Measurements from ENCODE around the gene VOPP1. TPM values are rescaled to one million over a fixed set of nuclear protein-coding genes. Genes with fewer than 3 reads are reported as not detected.
A peak's percentile ranks its signal among the peaks of the same experiment; 100 is the strongest.

Gene VOPP1
- total and polyA plus RNA-seq, 3 experiments from 2014 or later, result 34.8 to 67.3 (median 65.6) TPM

- Histone ChIP-seq H3K9me3 (ENCODE audit: low read length) (no peaks in the 10 kb centered on the region), H3K27ac (ENCODE audit: low read depth, low read length) (no peak overlapping the region), H3K27me3 (ENCODE audit: insufficient read depth, low read length, poor library complexity, severe bottlenecking) (no peaks in the 10 kb centered on the region), H3K4me1 (ENCODE audit: insufficient read depth, low read length) (peaks cover 30% of the 10 kb centered on the region), H3K4me3 (ENCODE audit: low read length) (no peak overlapping the region), H3K36me3 (ENCODE audit: insufficient read depth, low read length) (no peaks in the 10 kb centered on the region)
- Mint-ChIP-seq H3K9me3 (no peaks in the 10 kb centered on the region), H3K36me3 (peaks cover 0 to 8% (median 0%) of the 10 kb centered on the region in 3 donors), H3K27me3 (peaks cover 0 to 1% of the 10 kb centered on the region in 2 donors), H3K4me1 (peaks cover 27 to 33% (median 33%) of the 10 kb centered on the region in 3 donors), H3K4me3 (peak overlapping the region in 1 of 7 donors; percentile 67), H3K27ac (peak overlapping the region in 3 of 8 donors; percentile 9 to 55 (median 20))
- ChIA-PET POLR2A (no interaction called here), CTCF (no interaction called here)
- DNase-seq, result no peak
These were observed 2.8 kb upstream of the VOPP1 start for GRCh38 chr7:55575098-55575497.

GRCh38 chr7:55574051-55574717 lies 1.9 kb upstream of the VOPP1 start:
- peaks cover 0 to 1% of the 10 kb centered on the region in 2 donors for H3K27me3 Mint-ChIP-seq
- peak in 3 of 5 donors; percentile 34 to 64 (median 56) for DNase-seq
- H3K36me3 ChIP-seq (ENCODE audit: insufficient read depth, low read length), result no peaks in the 10 kb centered on the region
- no peaks in the 10 kb centered on the region for H3K9me3 Mint-ChIP-seq
- peak overlapping the region; percentile 81 to 99 (median 92) for H3K4me3 Mint-ChIP-seq
- no peaks in the 10 kb centered on the region for H3K9me3 ChIP-seq (ENCODE audit: low read length)
- ChIA-PET CTCF (interaction anchor here (0.9 to 2.5 kb wide), 6 partner anchors 8 to 208 kb away, joined by 3 to 10 read pairs (median 4); no protein-coding TSS in a partner anchor), POLR2A (interaction anchor here (1.4 to 1.7 kb wide), 2 partner anchors 209 to 265 kb away, joined by 3 to 5 read pairs; partner anchors contain the start of gene LANCL2)
- peak overlapping the region; percentile 81 to 98 (median 86) for H3K27ac Mint-ChIP-seq
- H3K27ac ChIP-seq (ENCODE audit: low read depth, low read length), result no peak overlapping the region
- peak overlapping the region; percentile 10 for H3K4me3 ChIP-seq (ENCODE audit: low read length)
- peaks cover 0 to 8% (median 0%) of the 10 kb centered on the region in 3 donors for H3K36me3 Mint-ChIP-seq
- peaks cover 36 to 42% (median 42%) of the 10 kb centered on the region in 3 donors for H3K4me1 Mint-ChIP-seq
- no peaks in the 10 kb centered on the region for H3K27me3 ChIP-seq (ENCODE audit: insufficient read depth, low read length, poor library complexity, severe bottlenecking)
- H3K4me1 ChIP-seq (ENCODE audit: insufficient read depth, low read length), result peaks cover 39% of the 10 kb centered on the region

DNA sequence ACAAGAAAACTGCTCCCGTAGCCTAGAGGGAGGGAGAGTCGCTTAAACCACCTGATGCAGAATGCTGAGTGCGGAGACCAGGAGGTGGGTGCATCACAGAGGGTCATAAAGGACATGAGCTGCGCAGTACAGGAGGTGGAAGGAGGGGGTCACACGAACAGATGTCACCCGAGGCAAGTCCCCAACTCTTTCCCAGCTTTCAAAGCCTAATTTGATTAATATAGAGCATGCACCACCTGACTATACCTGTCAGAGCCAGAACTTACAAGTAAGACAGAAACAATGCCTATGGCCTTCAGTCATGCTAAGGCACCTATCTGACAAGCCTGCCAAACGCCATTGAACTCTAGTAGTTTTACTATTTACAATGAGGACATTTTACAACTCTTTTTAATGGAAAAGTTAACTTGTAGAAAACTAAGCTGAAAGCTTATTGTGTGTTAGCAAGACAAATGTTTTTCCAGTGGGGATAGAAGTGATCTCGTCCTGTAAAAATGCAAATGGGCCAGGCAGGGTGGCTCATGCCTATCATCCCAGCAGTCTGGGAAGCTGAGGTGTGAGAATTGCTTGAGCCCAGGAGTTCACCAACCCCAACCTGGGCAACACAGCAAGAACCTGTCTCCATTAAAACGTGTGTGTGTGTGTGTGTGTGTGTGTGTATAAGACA lies 1.1 kb upstream of the VOPP1 start:
- CTCF ChIA-PET, result interaction anchor here (0.7 to 2.5 kb wide), 8 partner anchors 9 to 207 kb away, joined by 3 to 10 read pairs (median 4); no protein-coding TSS in a partner anchor

GRCh38 chr7:55571511-55572377 lies 558 bp downstream of the VOPP1 start:
- peaks cover 59 to 67% (median 66%) of the 10 kb centered on the region in 3 donors for H3K4me1 Mint-ChIP-seq
- H3K4me3 Mint-ChIP-seq, result peak overlapping the region; percentile 85 to 98 (median 96)
- H3K4me3 ChIP-seq (ENCODE audit: low read length), result peak overlapping the region; percentile 76
- DNase-seq, result peak; percentile 65 to 80 (median 69)
- no peaks in the 10 kb centered on the region for H3K9me3 ChIP-seq (ENCODE audit: low read length)
- H3K36me3 ChIP-seq (ENCODE audit: insufficient read depth, low read length), result no peaks in the 10 kb centered on the region
- POLR2A ChIA-PET, result interaction anchor here (0.6 to 1.7 kb wide), 2 partner anchors 14 to 103 kb away, joined by 3 to 6 read pairs; no protein-coding TSS in a partner anchor
- H3K9me3 Mint-ChIP-seq, result no peaks in the 10 kb centered on the region
- peaks cover 0 to 16% (median 2%) of the 10 kb centered on the region in 3 donors for H3K36me3 Mint-ChIP-seq
- CTCF ChIA-PET, result interaction anchor here (1.0 to 2.5 kb wide), 3 partner anchors 22 to 206 kb away, joined by 3 to 10 read pairs (median 7); no protein-coding TSS in a partner anchor
- H3K4me1 ChIP-seq (ENCODE audit: insufficient read depth, low read length), result peaks cover 61% of the 10 kb centered on the region
- H3K27ac Mint-ChIP-seq, result peak overlapping the region; percentile 89 to 98 (median 96)
- peak overlapping the region; percentile 63 for H3K27ac ChIP-seq (ENCODE audit: low read depth, low read length)
- H3K27me3 Mint-ChIP-seq, result peaks cover 0 to 1% of the 10 kb centered on the region in 2 donors
- H3K27me3 ChIP-seq (ENCODE audit: insufficient read depth, low read length, poor library complexity, severe bottlenecking), result no peaks in the 10 kb centered on the region

More for the DNA sequence above, 1.1 kb upstream of the VOPP1 start:
- no peak for DNase-seq
- Mint-ChIP-seq H3K27me3 (peaks cover 0 to 1% of the 10 kb centered on the region in 2 donors), H3K4me3 (peak overlapping the region; percentile 81 to 99 (median 92)), H3K36me3 (peaks cover 0 to 8% (median 0%) of the 10 kb centered on the region in 3 donors), H3K4me1 (peaks cover 45 to 51% (median 50%) of the 10 kb centered on the region in 3 donors), H3K9me3 (no peaks in the 10 kb centered on the region), H3K27ac (peak overlapping the region; percentile 82 to 98 (median 93))
- POLR2A ChIA-PET, result interaction anchor here (0.9 to 1.7 kb wide), 4 partner anchors 104 to 533 kb away, joined by 3 to 6 read pairs (median 5); partner anchors contain the start of genes CHCHD2 and LANCL2
- Histone ChIP-seq H3K4me3 (ENCODE audit: low read length) (peak overlapping the region; percentile 75), H3K27ac (ENCODE audit: low read depth, low read length) (peak overlapping the region; percentile 74), H3K9me3 (ENCODE audit: low read length) (no peaks in the 10 kb centered on the region), H3K36me3 (ENCODE audit: insufficient read depth, low read length) (no peaks in the 10 kb centered on the region), H3K4me1 (ENCODE audit: insufficient read depth, low read length) (peaks cover 47% of the 10 kb centered on the region), H3K27me3 (ENCODE audit: insufficient read depth, low read length, poor library complexity, severe bottlenecking) (no peaks in the 10 kb centered on the region)

DNA sequence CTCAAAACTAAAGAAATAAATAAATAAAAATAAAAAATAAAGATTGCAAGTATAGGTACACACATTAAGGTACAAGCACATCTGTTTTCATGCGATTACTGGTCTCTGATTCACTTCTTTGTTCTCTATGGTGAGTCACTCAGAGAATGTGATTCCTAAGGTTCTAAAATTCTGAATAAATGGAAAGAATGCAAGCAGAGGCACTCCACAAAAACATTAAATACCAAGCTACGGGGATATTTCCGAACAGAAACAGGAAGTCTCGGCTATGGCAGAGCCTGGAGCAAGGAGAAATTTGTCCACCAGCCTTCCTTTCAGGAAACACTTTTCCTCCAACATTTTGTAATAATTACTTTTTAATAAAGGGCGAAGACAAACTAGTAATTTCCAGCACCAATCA lies 1.4 kb downstream of the VOPP1 start:
- POLR2A ChIA-PET, result no interaction called here
- no peaks in the 10 kb centered on the region for H3K9me3 ChIP-seq (ENCODE audit: low read length)
- H3K4me3 Mint-ChIP-seq, result peak overlapping the region; percentile 85 to 98 (median 96)
- peaks cover 0 to 16% (median 2%) of the 10 kb centered on the region in 3 donors for H3K36me3 Mint-ChIP-seq
- H3K4me1 ChIP-seq (ENCODE audit: insufficient read depth, low read length), result peaks cover 66% of the 10 kb centered on the region
- H3K27ac Mint-ChIP-seq, result peak overlapping the region; percentile 89 to 98 (median 95)
- peak overlapping the region; percentile 63 for H3K27ac ChIP-seq (ENCODE audit: low read depth, low read length)
- peaks cover 65 to 74% (median 73%) of the 10 kb centered on the region in 3 donors for H3K4me1 Mint-ChIP-seq
- H3K9me3 Mint-ChIP-seq, result no peaks in the 10 kb centered on the region
- CTCF ChIA-PET, result no interaction called here
- H3K4me3 ChIP-seq (ENCODE audit: low read length), result peak overlapping the region; percentile 76
- H3K27me3 Mint-ChIP-seq, result peaks cover 0 to 1% of the 10 kb centered on the region in 2 donors
- no peaks in the 10 kb centered on the region for H3K27me3 ChIP-seq (ENCODE audit: insufficient read depth, low read length, poor library complexity, severe bottlenecking)
- H3K36me3 ChIP-seq (ENCODE audit: insufficient read depth, low read length), result no peaks in the 10 kb centered on the region
- no peak for DNase-seq

- Mint-ChIP-seq H3K4me3 (peak overlapping the region; percentile 85 to 98 (median 96)), H3K36me3 (peaks cover 0 to 17% (median 5%) of the 10 kb centered on the region in 3 donors), H3K27me3 (peaks cover 0 to 1% of the 10 kb centered on the region in 2 donors), H3K27ac (peak overlapping the region; percentile 81 to 98 (median 96)), H3K9me3 (no peaks in the 10 kb centered on the region), H3K4me1 (peaks cover 71 to 79% (median 75%) of the 10 kb centered on the region in 3 donors)
- H3K36me3 ChIP-seq (ENCODE audit: insufficient read depth, low read length), result no peaks in the 10 kb centered on the region
- ChIA-PET POLR2A (no interaction called here), CTCF (no interaction called here)
- no peaks in the 10 kb centered on the region for H3K9me3 ChIP-seq (ENCODE audit: low read length)
- H3K27ac ChIP-seq (ENCODE audit: low read depth, low read length), result peak overlapping the region; percentile 13
- no peaks in the 10 kb centered on the region for H3K27me3 ChIP-seq (ENCODE audit: insufficient read depth, low read length, poor library complexity, severe bottlenecking)
- H3K4me1 ChIP-seq (ENCODE audit: insufficient read depth, low read length), result peaks cover 72% of the 10 kb centered on the region
- DNase-seq, result peak in 1 of 5 donors; percentile 33
- H3K4me3 ChIP-seq (ENCODE audit: low read length), result peak overlapping the region; percentile 8
These were observed 2.0 kb downstream of the VOPP1 start for GRCh38 chr7:55570218-55570873.

DNA sequence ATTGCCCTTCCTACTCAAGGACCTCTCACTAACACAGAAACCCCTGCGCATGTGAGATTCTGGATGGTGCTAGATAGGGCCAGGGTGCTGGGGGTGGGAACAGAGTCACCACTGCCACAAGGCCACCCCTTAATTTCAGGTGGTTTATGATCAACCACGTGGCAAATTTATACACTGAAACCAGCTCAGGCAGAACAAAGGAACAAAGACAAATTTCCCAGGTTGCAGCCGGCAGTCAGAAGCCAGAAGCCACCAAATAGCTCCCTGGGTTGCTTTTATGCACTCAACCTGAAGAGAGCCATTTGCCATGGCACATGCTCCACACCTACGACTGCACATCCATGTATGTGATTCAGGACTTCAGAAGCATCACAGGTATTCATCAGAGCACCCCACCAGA lies 2.5 kb downstream of the VOPP1 start:
- peaks cover 76 to 84% (median 80%) of the 10 kb centered on the region in 3 donors for H3K4me1 Mint-ChIP-seq
- H3K27ac Mint-ChIP-seq, result peak overlapping the region; percentile 81 to 98 (median 96)
- H3K4me1 ChIP-seq (ENCODE audit: insufficient read depth, low read length), result peaks cover 75% of the 10 kb centered on the region
- peak in 4 of 5 donors; percentile 27 to 66 (median 46) for DNase-seq
- ChIA-PET CTCF (interaction anchor here (1.7 kb wide), 1 partner anchor 23 kb away, joined by 3 read pairs; no protein-coding TSS in a partner anchor), POLR2A (no interaction called here)
- H3K4me3 ChIP-seq (ENCODE audit: low read length), result peak overlapping the region; percentile 8
- peak overlapping the region; percentile 85 to 98 (median 96) for H3K4me3 Mint-ChIP-seq
- H3K27me3 ChIP-seq (ENCODE audit: insufficient read depth, low read length, poor library complexity, severe bottlenecking), result no peaks in the 10 kb centered on the region
- H3K27me3 Mint-ChIP-seq, result peaks cover 0 to 1% of the 10 kb centered on the region in 2 donors
- H3K36me3 ChIP-seq (ENCODE audit: insufficient read depth, low read length), result no peaks in the 10 kb centered on the region
- H3K27ac ChIP-seq (ENCODE audit: low read depth, low read length), result peak overlapping the region; percentile 13
- peaks cover 0 to 17% (median 5%) of the 10 kb centered on the region in 3 donors for H3K36me3 Mint-ChIP-seq
- no peaks in the 10 kb centered on the region for H3K9me3 ChIP-seq (ENCODE audit: low read length)
- no peaks in the 10 kb centered on the region for H3K9me3 Mint-ChIP-seq
